ENCODE measurements around the gene LARGE1.

The LARGE1 gene

DNA sequence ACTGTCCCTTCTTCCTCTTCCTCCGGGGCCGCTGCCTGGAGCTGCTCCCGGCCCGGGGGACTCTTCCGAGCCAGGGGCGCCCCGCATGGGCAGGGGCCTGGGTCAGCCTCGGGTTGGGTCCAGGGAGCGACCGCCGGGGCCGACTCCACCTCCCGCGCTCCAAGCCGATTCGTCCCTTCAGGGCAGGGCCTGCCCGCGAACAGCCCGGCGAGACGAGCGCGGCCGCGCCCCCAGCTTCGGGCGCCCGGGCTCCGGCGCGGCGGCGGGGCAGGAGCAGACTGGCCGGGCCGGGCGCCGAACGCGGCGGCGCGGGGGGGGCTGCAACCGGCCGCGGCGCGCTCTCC, at the start of gene LARGE1:
LARGE1 (minus strand) TSS at position 280 of the 344 bp plus-strand sequence.
- no peak for DNase-seq (ENCODE audit: low read depth in 2 of 2)

DNA sequence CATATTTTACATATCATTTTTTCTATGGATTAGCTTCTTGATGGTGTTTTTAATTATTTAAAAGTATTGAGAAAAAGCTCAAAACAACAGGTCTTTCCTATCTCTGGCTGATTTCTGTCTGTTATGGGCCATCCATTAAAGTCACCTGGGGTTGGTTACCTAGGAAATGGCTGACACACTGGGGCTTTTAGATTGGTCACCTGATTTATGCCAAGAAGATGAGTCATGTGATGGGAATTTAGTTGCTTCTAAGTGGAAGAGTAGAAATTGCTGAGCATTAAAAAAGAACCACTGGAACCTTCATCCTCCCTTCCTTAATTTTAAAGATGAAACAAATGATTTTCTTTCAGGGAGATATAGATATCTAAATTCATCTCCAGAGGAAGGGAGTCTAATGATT, 48.8 kb upstream of the LARGE1 start:
- no peak for DNase-seq (ENCODE audit: low read depth in 2 of 2)

GRCh38 chr22:33964121-33964520, 43.8 kb upstream of the LARGE1 start:
- DNase-seq (ENCODE audit: low read depth in 2 of 2) = no peak

GRCh38 chr22:33962409-33962808, 42.1 kb upstream of the LARGE1 start:
- DNase-seq (ENCODE audit: low read depth in 2 of 2) = no peak

GRCh38 chr22:33958741-33959140, 38.5 kb upstream of the LARGE1 start:
- no peak for DNase-seq (ENCODE audit: low read depth in 2 of 2)

DNA sequence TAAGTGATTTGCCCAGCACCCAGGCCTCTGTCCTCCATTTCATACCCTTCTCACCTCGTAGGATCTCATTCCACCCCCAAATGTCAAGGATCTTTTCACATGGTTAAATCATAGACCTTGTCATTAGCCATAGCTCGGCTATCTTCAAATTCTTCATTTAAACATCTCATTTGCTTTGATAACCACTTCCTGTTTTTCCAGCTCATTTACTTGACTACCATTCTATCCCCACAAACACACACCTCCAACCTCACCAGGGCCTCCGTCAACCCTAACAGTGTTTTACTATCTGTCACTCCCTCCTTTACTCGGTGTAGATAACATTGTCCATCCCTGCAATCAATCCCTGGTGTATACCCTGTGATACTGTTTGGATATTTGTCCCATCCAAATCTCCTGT, 36.8 kb upstream of the LARGE1 start:
- no peak for DNase-seq (ENCODE audit: low read depth in 2 of 2)

DNA sequence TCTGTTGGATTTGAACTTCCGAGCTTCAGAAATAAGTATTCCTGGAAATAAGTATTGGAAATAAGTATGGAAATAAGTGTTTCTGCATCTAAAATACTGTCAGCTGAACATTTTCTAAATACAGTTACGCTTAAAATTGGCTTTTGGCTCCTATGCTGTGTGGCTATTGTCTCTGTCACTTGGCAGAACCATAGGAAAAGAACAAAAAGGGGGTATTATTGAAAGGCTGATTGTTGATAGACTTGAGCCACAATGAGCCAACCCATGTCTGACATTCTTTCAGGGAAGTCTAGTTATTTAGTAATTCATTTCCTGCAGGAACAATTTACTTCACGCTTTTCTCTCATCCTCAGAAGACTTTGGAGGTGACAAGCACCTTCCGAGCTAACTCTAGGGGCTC, 32.5 kb upstream of the LARGE1 start:
- no peak for DNase-seq (ENCODE audit: low read depth in 2 of 2)

DNA sequence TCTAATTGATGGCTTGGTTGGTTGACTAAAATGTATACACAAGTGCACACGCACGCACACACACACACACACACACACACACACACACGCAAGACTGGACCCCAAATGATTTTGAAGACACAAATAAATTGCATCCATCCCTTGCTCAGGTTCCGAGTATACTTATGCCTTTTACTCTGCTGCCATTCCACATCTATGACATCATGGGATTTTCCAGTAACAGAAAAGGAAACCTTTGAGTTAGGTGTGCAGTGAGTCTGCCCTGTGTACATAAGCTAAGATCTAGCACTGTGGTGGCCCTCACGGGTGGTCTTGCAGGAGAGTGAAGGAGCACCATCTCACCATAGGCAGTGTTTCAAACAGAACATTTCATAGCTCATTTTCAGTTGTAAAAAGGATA, 20.5 kb upstream of the LARGE1 start:
- DNase-seq (ENCODE audit: low read depth in 2 of 2) = no peak

- no peak for DNase-seq (ENCODE audit: low read depth in 2 of 2)
These were observed 12.7 kb upstream of the LARGE1 start for GRCh38 chr22:33932997-33933396.

GRCh38 chr22:33931406-33931805, 11.1 kb upstream of the LARGE1 start:
- no peak for DNase-seq (ENCODE audit: low read depth in 2 of 2)

GRCh38 chr22:33927752-33928151, 7.5 kb upstream of the LARGE1 start:
- DNase-seq (ENCODE audit: low read depth in 2 of 2) = no peak

GRCh38 chr22:33925194-33925593, 4.9 kb upstream of the LARGE1 start:
- DNase-seq (ENCODE audit: low read depth in 2 of 2) = no peak

DNA sequence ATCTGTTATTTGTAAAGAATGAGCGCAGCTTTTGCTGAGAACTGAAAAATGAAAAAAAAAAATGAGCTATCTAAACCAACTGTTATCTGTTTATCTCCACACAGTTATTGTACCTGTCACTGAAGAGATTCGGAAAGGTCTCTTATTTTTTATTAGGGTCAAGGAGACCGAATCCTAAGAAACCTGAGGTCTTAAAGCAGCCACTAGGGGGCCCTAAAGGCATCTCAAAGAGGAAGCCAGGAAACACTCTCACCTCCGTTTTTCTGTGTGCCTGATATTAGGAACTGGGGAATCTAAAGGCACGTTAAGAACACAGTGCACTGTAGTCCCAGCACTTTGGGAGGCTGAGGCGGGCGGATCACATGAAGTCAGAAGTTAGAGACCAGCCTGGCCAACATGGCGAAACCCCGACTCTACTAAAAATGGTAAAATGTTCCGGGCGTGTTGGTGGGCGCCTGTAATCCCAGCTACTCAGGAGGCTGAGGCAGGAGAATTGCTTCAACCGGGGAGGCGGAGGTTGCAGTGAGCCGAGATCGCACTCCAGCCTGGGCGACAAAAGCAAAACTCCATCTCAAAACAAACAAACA, 3.5 kb upstream of the LARGE1 start:
- no peak for DNase-seq (ENCODE audit: low read depth in 2 of 2)

- no peak for DNase-seq (ENCODE audit: low read depth in 2 of 2)
These were observed 2.8 kb upstream of the LARGE1 start for GRCh38 chr22:33923033-33923432.

GRCh38 chr22:33922349-33922681, 2.0 kb upstream of the LARGE1 start:
- DNase-seq (ENCODE audit: low read depth in 2 of 2) = no peak

GRCh38 chr22:33921525-33922348, 1.5 kb upstream of the LARGE1 start:
- DNase-seq (ENCODE audit: low read depth in 2 of 2) = no peak

DNA sequence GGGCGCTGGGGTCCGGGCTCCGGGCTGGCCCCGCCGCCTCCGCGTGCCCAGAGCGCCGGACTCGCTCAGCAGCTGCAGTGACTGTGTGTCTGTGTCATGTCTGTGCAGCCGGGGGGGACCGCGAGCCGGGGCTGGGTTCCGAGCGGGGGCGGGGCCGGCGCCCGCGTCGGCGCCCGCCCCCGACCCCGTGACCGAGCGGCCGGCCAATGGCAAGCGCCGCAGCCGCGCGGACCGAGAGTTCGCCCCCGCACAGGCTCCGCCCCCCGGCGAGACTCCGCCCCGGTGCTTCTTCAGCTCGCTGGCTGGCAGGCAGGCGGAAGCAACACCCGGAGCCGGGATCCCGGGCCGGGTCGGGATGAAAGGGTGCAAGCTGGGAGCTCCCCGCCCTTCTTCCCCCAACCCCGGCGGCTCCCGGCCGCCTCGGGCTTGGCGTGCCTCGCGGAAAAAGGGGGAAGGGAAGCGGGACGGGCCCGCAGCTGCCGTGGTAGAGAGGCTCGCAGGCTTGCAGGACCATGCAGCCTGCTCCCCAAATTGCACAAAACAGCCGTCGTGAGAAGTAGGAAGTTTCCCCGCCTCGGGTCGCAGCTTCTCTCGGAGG, 750 bp upstream of the LARGE1 start:
- DNase-seq (ENCODE audit: low read depth in 2 of 2) = peak; percentile 50 to 88

DNA sequence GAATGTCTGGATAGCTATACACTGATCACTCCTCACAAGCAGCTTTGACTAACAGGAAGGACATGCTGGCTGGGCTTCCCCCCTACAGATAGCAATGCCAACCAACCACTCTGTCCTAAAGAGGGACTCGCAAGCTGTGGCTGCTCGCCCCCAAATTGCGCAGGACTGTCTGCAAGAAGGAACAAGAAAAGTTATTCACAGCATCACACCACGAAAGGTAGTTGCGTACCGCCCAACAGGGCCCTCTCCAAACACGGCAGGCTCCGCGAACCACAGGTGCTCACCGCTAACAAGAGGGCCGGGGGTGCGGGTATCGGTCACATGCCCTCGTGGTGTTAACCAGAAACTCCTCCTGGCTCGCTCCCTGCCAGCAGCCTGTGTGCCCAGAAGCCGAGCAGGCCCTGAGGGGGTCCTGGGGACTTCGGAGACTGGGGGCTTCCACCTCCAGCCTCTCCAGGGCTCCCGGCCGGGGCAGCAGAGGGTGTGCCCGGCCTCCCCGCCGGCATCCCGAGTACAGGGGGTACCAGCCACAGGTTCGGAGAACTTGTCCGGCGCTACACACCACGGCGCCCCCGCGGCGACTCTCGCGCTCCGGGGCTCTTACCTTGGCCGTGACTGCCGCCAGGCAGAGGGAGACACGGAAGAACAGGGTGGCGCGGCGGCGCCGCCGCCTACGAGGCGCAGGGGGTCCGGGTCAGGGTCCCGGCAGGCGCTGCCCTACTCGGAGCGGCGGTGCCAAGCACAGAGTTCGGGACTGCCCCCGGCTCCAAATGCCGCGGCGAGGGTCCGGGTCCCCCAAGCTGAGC, 682 bp downstream of the LARGE1 start:
- DNase-seq (ENCODE audit: low read depth in 2 of 2) = no peak

DNA sequence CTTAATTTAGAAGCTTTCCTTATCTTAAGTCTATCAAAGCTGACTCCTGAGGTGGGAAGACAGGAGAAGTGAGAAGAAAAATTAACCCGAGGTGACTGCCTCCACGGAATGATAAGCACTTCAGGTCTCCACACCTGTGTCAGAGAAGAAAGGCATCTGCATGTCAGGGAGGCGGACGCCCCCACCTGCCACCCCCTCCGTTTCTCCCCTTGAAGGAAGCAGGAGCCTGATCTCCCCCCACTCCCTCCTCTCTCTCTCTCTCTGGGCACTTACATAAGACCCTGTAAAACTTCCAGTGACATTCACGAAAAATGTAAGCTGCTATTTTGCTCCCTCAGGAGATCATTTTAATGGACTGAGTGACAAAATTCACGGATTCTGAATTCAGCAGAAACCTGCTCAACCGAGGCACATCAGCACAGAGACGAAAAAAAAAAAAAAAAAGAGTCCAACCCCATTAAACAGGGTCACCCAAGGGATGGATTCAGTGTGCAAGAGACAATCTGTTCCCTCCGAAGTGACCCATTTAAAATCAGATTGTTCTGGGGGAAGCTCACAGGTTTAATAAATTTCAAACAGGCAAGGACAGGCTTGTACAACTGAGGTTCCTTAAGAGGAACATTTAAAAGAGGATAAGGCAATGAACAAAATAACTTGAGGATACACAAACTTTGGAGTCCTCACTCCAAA, 1.5 kb downstream of the LARGE1 start:
- no peak for DNase-seq (ENCODE audit: low read depth in 2 of 2)

DNA sequence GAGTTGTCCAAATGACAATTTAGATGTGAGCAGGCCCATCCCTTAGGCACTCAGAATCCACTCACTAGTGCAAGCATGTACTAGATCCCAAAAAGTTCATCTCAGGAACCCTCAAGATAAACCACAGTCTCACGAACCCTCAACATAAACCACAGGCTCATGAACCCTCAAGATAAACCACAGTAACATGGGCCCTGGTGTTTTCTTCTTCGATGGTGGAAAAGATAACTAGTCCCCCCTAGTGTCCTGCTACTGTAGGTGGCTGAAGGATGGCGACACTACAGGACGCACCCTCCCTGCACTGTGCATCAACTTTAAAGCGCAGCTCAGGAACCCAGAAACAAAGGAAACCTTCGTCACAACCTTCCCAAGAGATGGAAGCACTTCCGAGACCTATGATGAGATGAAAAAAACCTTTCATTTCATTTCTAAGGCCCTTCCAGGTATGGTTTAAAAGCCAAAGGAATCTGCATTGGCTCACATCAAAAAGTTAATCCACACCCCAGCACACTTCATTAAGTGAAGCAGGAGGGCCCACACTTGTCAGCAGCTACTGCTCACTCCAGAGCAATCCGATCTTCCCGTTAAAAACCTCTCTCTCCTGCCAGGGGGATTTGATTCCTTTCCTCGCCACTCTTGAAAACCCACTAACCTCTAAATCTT, 2.4 kb downstream of the LARGE1 start:
- DNase-seq (ENCODE audit: low read depth in 2 of 2) = no peak

DNA sequence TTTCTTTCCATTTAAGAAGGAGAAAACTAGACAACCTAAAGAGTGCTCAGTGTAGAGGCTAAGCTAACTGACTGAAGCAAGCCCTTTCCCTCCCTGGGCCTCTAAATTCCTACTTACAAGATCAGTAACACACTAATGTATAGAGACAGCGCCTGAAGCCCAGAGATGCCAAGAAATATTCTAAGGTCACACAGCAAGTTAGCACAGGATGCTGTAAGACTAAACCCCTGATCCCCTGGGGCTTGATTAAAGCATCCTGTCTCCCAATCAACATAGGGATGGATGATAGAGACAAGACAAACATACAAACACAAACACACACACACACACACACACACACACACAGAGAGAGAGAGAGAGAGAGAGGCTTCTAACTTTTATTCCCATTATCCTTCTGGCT, 5.6 kb downstream of the LARGE1 start:
- DNase-seq (ENCODE audit: low read depth in 2 of 2) = no peak

All from stimulated activated CD4-positive, alpha-beta T cell treated with anti-CD3 and anti-CD28 coated beads, Interleukin-1b, Interleukin-23, amount 100 ng/mL, for 1 hour (primary cell).